Stimulated activated CD8-positive, alpha-beta memory T cell treated with anti-CD3 and anti-CD28 coated beads, Interleukin-4, amount 100 ng/mL, for 4 hours (primary cell): Measurements from ENCODE around the gene PRR5L.
A peak's percentile ranks its signal among the peaks of the same experiment; 100 is the strongest.

Source experiments
- DNase-seq, 2 donors: peaks; one replicate each; pipeline ENCODE4 v3.0.0-alpha.2; 2020; ENCODE audit warnings: low read depth in 2 of 2, low spot score in 1 of 2

The PRR5L gene

GRCh38 chr11:36431429-36432092 lies 135.5 kb downstream of the PRR5L start:
- peak in 1 of 2 donors; percentile 33 for DNase-seq

- no peak for DNase-seq
Observed at GRCh38 chr11:36432093-36432469, 136.0 kb downstream of the PRR5L start.

- DNase-seq: no peak
Observed at GRCh38 chr11:36432738-36433137, 136.7 kb downstream of the PRR5L start.

- no peak for DNase-seq
Observed at GRCh38 chr11:36436064-36436463, 140.0 kb downstream of the PRR5L start.

- DNase-seq: no peak
Observed at GRCh38 chr11:36436589-36436988, 140.5 kb downstream of the PRR5L start.

GRCh38 chr11:36437413-36437812 lies 141.3 kb downstream of the PRR5L start:
- no peak for DNase-seq

GRCh38 chr11:36438126-36438525 lies 142.0 kb downstream of the PRR5L start:
- no peak for DNase-seq

- DNase-seq: no peak
Observed at GRCh38 chr11:36441610-36442208, 145.6 kb downstream of the PRR5L start.

- DNase-seq: no peak
Observed at GRCh38 chr11:36443661-36444060, 147.6 kb downstream of the PRR5L start.

GRCh38 chr11:36446135-36446534 lies 150.0 kb downstream of the PRR5L start:
- DNase-seq: no peak

GRCh38 chr11:36447514-36447913 lies 151.4 kb downstream of the PRR5L start:
- no peak for DNase-seq

- no peak for DNase-seq
Observed at GRCh38 chr11:36447947-36448346, 151.9 kb downstream of the PRR5L start.

GRCh38 chr11:36449561-36450096 lies 153.5 kb downstream of the PRR5L start:
- DNase-seq: no peak

GRCh38 chr11:36450110-36450572 lies 154.1 kb downstream of the PRR5L start:
- DNase-seq: no peak

- DNase-seq: no peak
Observed at GRCh38 chr11:36451045-36451444, 155.0 kb downstream of the PRR5L start.

GRCh38 chr11:36451681-36452080 lies 155.6 kb downstream of the PRR5L start:
- no peak for DNase-seq

GRCh38 chr11:36452236-36452940 lies 156.3 kb downstream of the PRR5L start:
- no peak for DNase-seq

- DNase-seq: no peak
Observed at GRCh38 chr11:36452961-36453360, 156.9 kb downstream of the PRR5L start.

GRCh38 chr11:36453678-36454077 lies 157.6 kb downstream of the PRR5L start:
- no peak for DNase-seq

- no peak for DNase-seq
Observed at GRCh38 chr11:36454551-36454940, 158.5 kb downstream of the PRR5L start.

GRCh38 chr11:36454941-36455631 lies 159.0 kb downstream of the PRR5L start:
- no peak for DNase-seq
